C1 segment of cervical spinal cord (tissue), 14 donors: ENCODE results near the gene RNF215.

Experiments used
- DNase-seq, 14 donors: peaks; one replicate each; lab custom pipeline; 2025; lab: John Stamatoyannopoulos, UW

Gene RNF215

DNA sequence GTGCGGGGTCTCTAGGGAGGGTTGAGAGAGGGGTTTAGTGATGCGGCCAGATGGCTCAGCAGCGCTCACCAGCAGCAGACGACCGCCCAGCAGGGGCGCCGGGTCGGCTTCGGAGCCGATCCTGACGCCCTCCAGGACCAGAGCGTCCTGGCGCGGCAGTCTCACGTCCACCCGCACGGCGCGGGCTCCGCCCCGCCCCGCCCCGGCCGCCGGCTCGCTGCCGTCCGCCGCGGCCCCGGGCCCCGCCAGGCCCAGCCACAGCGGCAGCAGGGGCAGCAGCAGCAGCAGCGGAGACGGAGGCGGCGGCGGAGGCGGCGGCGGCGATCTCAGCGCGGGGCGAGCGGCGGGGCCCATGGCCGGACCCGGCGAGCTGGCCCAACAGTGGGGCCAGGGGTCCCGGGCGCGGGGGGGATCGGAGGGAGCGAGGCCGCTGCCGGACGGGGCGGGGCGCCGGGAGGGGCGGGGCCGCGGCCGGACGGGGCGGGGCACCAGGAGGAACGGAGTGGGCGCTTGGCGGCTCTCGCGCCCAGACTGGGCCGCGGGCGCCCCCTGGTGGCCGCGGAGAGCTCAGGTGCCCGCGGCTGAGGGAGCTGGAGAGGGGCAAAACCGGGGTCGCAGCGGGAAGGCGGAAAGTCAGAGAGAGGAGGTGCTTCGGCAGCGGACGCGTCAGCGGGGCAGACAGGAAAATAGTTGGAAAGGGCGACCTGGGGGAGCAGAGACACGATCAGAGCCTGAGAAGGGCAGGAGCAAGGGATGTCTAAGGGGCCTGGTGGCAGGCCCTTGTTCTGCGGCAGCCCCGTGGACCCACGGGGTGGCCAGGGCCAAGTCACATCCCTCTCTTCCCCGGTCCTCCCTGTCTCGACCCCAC lies at the start of gene RNF215:
TSS of gene RNF215 (minus strand) at position 452 of the 868 bp plus-strand sequence. CDS start at position 354, 98 bp downstream.
- DNase-seq, result peak; percentile 22 to 90 (median 69)

- DNase-seq, result no peak
Observed at GRCh38 chr22:30436196-30436595, 49.0 kb upstream of the RNF215 start.

GRCh38 chr22:30435674-30436126 lies 48.5 kb upstream of the RNF215 start:
- DNase-seq, result no peak

DNA sequence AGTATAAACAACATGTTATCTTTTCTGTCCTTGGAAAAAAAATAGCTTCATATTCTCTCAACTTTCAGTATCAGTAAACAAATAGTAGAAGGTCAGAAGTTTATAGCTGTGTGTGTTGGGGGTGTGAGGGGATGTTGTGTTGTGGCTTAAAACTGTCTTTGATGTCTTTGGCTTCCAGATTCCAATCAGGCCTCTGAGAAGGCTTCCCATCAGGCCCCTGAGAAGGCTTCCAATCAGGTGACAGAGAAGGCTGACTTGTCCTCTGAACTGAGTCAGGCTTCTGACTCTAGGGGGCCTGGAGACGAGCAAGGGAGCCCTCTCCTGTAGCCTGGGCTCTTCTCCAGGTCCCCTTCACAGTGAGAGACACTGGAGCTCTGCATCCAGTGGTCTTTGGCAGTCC lies 47.6 kb upstream of the RNF215 start:
- DNase-seq, result no peak

DNA sequence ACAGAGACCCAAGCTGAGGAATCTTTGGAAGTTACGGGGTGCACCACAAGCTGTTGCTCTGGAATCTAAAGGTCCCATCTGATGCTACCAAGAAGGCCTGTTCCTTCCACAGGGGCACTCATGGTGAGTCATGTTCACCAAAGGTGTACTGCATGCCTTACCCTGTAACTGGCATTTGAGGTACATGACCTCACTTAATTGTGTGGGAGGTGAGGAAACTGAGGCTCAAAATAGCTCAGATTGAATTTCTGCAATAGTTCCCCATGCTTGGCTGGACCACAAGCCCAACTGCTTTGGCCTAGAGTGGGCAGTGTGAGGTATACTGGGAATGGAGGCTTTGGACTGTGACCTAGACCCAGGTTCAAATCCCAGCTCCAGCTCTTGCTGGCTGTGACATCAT lies 46.6 kb upstream of the RNF215 start:
- DNase-seq, result no peak

DNA sequence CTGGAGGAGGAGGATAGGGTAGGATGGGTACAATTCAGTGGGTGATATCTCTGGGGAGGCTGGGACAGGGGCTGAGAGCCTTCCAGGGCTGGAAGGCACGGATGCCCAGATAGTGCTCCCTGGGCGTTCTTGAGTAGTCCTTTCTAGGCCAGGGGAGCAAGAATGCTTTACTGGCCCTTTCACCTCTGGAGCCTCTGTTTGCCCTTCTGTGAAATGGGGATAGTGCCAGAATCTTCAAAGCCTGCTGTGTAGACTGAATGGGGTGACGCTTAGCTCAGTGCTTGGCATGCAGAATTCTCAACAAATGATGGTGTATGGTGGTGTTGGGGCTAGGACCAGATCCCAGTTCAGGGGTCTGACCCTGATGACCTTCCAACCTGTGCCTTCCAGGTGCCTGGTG lies 46.0 kb upstream of the RNF215 start:
- no peak for DNase-seq

- no peak for DNase-seq
Observed at GRCh38 chr22:30432520-30432919, 45.3 kb upstream of the RNF215 start.

- no peak for DNase-seq
Observed at GRCh38 chr22:30432096-30432495, 44.9 kb upstream of the RNF215 start.

- no peak for DNase-seq
Observed at GRCh38 chr22:30430933-30431332, 43.7 kb upstream of the RNF215 start.

DNA sequence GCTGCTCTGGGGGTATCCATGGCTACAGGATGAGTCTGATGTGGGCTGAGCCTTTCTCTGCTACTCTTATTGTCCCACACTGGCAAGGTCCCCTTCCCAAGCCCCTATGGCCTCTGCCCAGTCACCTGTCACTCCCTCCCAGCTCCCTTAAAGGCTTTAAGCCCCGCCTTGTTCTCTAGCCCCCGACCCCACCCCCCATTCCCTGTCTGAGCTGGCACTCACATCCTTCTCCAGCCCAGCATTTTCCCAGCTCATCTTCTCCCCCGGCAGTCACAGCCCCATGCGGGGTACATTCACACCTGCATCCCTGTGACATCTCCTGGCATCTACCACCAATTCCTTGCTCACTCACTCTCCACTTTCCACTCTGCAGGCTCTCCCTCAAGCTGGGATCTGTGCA lies 42.7 kb upstream of the RNF215 start:
- no peak for DNase-seq

DNA sequence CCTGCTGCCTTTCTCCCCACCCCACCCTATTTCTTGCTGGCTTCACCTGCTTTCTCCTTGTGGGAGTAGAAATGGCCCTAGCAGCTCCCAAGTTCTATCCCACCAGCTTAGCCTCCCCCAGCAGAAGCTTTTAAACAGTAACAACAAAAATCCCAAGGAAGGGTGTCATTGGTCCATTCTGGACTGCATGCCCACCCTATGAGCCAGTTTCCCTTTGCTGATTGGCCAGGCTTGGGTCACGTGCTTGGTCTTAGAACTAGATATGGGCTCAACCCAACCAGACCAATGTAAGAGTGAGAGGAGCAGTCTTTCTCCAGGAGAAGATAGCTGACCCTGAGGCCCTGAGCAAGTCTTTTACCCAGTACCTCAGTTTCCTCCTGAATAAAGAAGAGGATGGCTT lies 40.7 kb upstream of the RNF215 start:
- DNase-seq, result no peak

GRCh38 chr22:30426388-30427353 lies 39.5 kb upstream of the RNF215 start:
- peak in 11 of 14 donors; percentile 5 to 62 (median 34) for DNase-seq

DNA sequence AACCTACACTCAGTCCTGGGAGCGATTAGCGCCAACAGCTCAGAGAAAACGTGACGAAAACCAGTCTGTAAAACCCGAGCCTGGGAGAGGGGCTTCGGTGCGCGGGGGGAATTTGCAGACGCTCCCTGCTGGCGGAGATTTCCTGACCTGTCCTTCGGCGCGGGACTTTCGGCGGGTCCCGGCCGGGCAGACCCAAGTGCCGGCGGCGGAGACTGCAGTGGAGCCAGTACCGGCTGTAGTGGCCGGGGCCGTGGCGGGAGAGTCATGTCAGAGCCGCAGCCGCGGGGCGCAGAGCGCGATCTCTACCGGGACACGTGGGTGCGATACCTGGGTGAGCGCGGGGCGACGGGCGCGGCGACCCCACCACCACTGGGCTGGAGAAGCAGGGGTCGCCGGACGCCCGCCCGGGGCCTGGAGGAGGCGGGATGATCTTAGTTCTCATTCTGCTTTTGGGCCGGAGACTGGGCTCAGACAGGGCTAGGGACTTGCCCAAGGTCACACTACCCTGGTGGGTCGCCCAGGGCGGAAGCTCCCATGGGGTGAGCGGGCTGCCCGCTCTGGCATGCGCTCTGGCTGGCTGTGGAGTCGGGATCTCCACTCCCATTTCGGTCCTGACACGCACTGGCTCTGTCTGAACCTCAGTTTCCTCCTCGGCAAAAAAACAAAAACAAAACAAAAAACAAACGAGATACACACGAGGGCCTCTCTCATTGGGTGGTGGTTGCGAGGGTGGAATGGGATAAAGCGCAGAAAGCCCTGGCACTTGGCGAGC lies 38.6 kb upstream of the RNF215 start, which contains the start of gene MTFP1:
TSS of gene MTFP1 (plus strand) at position 153 of the 772 bp plus-strand sequence. CDS start at position 265, 112 bp downstream.
- peak in 11 of 14 donors; percentile 17 to 53 (median 36) for DNase-seq

- DNase-seq, result no peak
Observed at GRCh38 chr22:30425327-30425615, 38.1 kb upstream of the RNF215 start.

DNA sequence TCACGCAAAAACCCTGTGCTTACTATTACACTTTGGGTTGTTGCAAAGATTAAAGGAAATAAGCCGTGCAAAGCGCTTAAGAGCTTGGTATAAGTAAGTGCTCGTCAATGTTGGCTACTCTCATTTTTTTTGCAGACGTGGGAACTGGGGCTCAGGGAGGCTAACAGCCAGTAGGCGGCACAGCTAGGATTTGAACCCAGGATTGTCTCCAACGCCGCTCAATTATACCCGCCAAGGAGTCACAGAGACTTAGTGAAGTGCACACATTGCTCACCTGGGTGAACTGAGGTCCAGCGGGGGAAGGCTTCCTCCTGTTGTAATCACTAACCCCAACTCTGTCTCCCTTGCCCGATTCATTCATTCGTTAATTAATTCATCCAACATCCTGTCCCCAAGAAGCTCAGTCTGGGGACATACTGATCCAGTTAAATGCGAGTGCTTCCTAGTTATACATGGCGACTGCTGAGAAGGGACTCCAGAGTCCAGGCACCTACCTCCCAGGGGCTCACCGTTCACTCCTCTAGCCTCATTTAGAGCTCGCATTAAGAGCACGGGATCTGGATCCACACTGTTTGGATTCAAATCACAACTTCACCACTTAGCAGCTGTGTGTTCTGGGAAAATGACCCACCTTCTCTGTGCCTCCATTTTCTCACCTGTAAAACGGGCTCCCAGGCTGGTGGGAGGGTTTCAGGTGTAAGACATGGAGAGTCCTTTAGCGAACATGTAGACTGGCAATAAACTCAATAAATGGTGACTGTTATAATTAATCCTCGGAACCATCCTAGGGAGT lies 37.5 kb upstream of the RNF215 start:
- DNase-seq, result peak in 2 of 14 donors; percentile 42 to 66

DNA sequence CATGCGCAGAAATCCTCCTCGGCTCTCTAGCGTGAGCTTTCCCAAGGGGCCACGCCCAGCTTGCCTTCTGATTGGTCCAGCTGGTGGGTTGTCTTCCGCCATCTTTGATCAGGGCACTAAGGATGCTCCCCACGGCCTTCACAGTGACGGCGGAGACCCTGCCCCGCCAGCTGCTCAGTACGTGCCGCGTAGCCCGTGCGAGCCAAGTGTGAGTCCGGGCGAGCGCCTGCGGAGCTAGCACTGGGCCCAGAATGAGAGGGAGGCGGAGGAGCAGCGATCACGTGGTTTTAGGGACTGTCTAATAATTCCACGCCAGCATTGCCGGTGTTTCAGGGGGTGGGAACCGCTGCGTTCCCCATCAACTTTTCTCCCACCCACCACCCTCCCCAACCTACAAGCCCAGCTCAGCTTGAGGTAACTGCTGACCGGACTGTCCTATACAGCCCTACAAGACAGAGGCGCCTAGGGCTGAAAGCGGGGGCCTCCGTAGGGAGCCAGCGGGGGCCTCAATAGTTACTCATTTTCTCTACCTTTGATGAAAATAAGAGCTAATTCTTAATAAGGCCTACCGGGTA lies 36.8 kb upstream of the RNF215 start:
- peak; percentile 93 to 99 (median 98) for DNase-seq

GRCh38 chr22:30423301-30423958 lies 36.2 kb upstream of the RNF215 start:
- peak in 6 of 14 donors; percentile 64 to 82 (median 78) for DNase-seq

DNA sequence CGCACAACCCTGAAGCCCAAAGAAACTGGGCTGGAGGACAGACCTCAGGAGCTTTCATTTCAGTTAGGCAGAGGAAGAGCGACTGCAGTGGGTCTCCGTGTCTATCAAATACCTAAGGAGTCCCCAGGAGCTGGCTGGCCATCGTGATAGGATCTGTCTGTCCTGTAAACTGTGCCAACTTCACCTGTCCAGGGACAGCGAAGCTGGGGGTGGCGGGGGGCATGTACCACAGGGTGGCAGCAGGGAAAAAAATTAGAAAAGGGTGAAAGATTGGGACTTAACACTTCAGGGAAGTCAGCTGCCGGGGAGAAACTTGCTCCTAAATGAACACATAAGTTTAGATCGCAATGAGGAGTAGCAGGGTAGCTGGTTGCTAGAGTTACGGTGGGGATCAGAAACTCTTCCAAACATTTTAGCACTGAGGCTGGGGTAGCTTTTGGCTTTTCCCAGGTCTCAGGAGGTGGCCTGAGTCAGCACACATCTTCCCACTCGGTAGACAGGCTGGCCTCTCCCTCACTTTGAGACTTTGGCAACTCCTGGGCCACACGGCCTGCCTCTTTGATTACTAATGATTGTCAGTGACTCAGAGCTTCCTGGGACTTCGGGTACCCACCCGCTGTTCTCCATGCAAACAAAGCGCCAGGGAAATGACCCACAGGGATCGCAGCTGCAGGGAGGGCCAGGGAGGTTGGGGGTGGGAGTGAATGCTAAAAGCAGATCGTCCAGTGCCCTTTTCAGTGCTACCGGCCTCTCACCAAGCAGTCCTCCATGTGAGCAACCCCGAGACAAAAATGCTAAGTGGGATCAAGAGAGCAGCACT lies 35.5 kb upstream of the RNF215 start:
- peak in 11 of 14 donors; percentile 54 to 94 (median 76) for DNase-seq
